MM.1S (cell line): ENCODE results near the gene FOXI2.

ENCODE experiments used
- DNase-seq: peaks from one replicate; pipeline ENCODE4 v3.0.0-alpha.2; 2015
- H2AFZ ChIP-seq: fragments of 300-600 bp; sonication (generic); 2 replicates; pipeline ENCODE4 v1.6.0; 2016; ENCODE audit warnings: antibody characterized with exemption, low read length
- H3F3A ChIP-seq: fragments of 300-600 bp; sonication (generic); 2 replicates; pipeline ENCODE4 v1.6.1; 2016; ENCODE audit warnings: mild to moderate bottlenecking, antibody characterized with exemption, low read length, moderate library complexity, mixed read lengths; ENCODE audit not compliant: insufficient read depth
- H3K27ac ChIP-seq: fragments of 300-600 bp; sonication (generic); 2 replicates; pipeline ENCODE4 v1.5.1; 2016; ENCODE audit warnings: mild to moderate bottlenecking, low read length
- H3K27me3 ChIP-seq: fragments of 300-600 bp; sonication (generic); replicated peaks from 2 replicates; pipeline ENCODE4 v1.6.0; 2016; ENCODE audit warnings: low read length; ENCODE audit not compliant: insufficient read depth
- H3K36me3 ChIP-seq: fragments of 300-600 bp; sonication (generic); replicated peaks from 2 replicates; pipeline ENCODE4 v1.6.1; 2016; ENCODE audit warnings: mild to moderate bottlenecking, low read length, mixed read lengths; ENCODE audit not compliant: insufficient read depth
- H3K4me1 ChIP-seq: fragments of 300-600 bp; sonication (generic); 2 replicates; pipeline ENCODE4 v1.6.1; 2016; ENCODE audit warnings: low read length, mixed read lengths
- H3K4me2 ChIP-seq: fragments of 300-600 bp; sonication (generic); 2 replicates; pipeline ENCODE4 v1.6.0; 2016; ENCODE audit warnings: low read depth, low read length
- H3K4me3 ChIP-seq: fragments of 300-600 bp; sonication (generic); 2 replicates; pipeline ENCODE4 v1.5.1; 2016; ENCODE audit warnings: low read length, mixed read lengths
- H3K79me2 ChIP-seq: fragments of 300-600 bp; sonication (generic); 2 replicates; pipeline ENCODE4 v1.6.1; 2016; ENCODE audit warnings: mixed run types, low read length, mixed read lengths
- H3K9ac ChIP-seq: fragments of 300-600 bp; sonication (generic); 2 replicates; pipeline ENCODE4 v1.6.1; 2016; ENCODE audit warnings: low read length, mixed read lengths
- H3K9me2 ChIP-seq: fragments of 300-600 bp; sonication (generic); replicated peaks from 2 replicates; pipeline ENCODE4 v1.6.1; 2016; ENCODE audit warnings: mild to moderate bottlenecking, low read length, mixed read lengths; ENCODE audit not compliant: insufficient read depth
- H3K9me3 ChIP-seq: fragments of 300-600 bp; sonication (generic); replicated peaks from 2 replicates; pipeline ENCODE4 v1.6.1; 2016; ENCODE audit warnings: mild to moderate bottlenecking, low read length, mixed read lengths; ENCODE audit not compliant: insufficient read depth
- H4K20me1 ChIP-seq: fragments of 300-600 bp; sonication (generic); 2 replicates; pipeline ENCODE4 v1.6.1; 2016; ENCODE audit warnings: mild to moderate bottlenecking, low read length, moderate library complexity, mixed read lengths; ENCODE audit not compliant: insufficient read depth
- CTCF ChIP-seq: fragments of 300-600 bp; sonication (generic); IDR thresholded peaks from 2 replicates; pipeline ENCODE4 v1.5.1; 2016; ENCODE audit warnings: antibody characterized with exemption, low read length, mixed read lengths
- EZH2 ChIP-seq: fragments of 300-600 bp; sonication (generic); optimal IDR thresholded peaks from 2 replicates; pipeline ENCODE3; 2017; ENCODE audit warnings: low read depth, mild to moderate bottlenecking, antibody characterized with exemption, low read length, mixed read lengths
- EZH2phosphoT487 ChIP-seq: fragments of 300-600 bp; sonication (generic); IDR thresholded peaks from 2 replicates; pipeline ENCODE4 v1.6.1; 2018; ENCODE audit warnings: antibody characterized with exemption, low read length

The FOXI2 gene

DNA sequence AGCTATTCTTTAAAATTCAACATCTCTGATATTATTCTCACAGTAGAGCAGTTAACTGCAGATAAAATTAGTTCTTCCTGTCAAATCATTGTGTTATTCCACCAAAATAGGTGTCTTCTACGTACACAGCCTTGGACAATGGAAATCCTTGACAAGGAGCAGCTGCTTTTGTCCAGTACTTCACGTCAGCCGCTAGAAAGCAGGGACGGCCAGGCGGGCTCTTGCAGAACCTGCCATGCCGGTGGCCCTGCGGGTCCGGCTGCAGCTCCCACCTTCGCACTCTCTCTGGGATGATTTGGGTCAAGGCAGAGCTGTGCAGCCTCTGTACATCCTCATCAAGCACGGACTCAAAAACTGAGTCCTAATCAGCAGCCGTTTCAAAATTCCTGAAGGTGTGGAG lies 2.2 kb upstream of the FOXI2 start:
- Histone ChIP-seq H3K4me1 (peaks cover 7% of the 10 kb centered on the region; the same call in 1 of the 2 replicates), H3F3A (no peaks in the 10 kb centered on the region), H3K27ac (no peak overlapping the region), H3K36me3 (no peaks in the 10 kb centered on the region), H3K4me3 (no peak overlapping the region), H3K79me2 (no peaks in the 10 kb centered on the region), H2AFZ (no peak overlapping the region), H3K27me3 (no peaks in the 10 kb centered on the region), H3K4me2 (no peak overlapping the region), H3K9me2 (no peaks in the 10 kb centered on the region), H4K20me1 (no peaks in the 10 kb centered on the region), H3K9ac (no peak overlapping the region), H3K9me3 (no peaks in the 10 kb centered on the region)
- TF ChIP-seq EZH2, result no peak
- no peak for TF ChIP-seq EZH2phosphoT487
- no peak for TF ChIP-seq CTCF
- DNase-seq, result no peak

DNA sequence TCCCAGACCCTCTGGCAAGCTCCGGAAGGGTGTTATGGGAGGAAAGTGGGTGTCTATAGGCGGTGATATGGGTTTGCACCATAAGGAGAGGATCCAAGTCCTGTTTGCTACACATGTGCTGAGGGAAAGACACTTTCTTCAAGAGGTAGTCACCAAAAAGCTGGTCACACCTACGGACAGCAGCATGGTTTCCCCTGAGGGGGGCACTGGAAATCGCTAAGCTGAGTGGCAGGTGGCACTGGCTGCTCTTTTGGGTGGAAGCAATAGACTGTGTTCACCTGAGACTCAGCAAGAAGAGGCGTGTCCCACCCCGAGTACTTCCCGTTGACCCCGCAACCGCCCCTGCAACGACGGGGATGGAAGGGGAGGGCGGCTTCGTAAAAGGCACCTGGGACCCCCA lies 1.8 kb upstream of the FOXI2 start:
- H3K36me3 ChIP-seq, result no peaks in the 10 kb centered on the region

GRCh38 chr10:127735723-127736221 lies 1.2 kb upstream of the FOXI2 start:
- H3K79me2 ChIP-seq, result no peaks in the 10 kb centered on the region
- H3K36me3 ChIP-seq, result no peaks in the 10 kb centered on the region
- TF ChIP-seq CTCF (no peak), EZH2 (no peak), EZH2phosphoT487 (no peak)

More for the DNA sequence above, 1.8 kb upstream of the FOXI2 start:
- no peak overlapping the region for H2AFZ ChIP-seq
- no peaks in the 10 kb centered on the region for H3F3A ChIP-seq
- H3K79me2 ChIP-seq, result no peaks in the 10 kb centered on the region
- H3K4me3 ChIP-seq, result no peak overlapping the region
- H3K27ac ChIP-seq, result no peak overlapping the region
- DNase-seq, result no peak
- H3K4me1 ChIP-seq, result peaks cover 7% of the 10 kb centered on the region; the same call in 1 of the 2 replicates
- H4K20me1 ChIP-seq, result no peaks in the 10 kb centered on the region
- no peaks in the 10 kb centered on the region for H3K9me2 ChIP-seq
- H3K4me2 ChIP-seq, result no peak overlapping the region
- no peak overlapping the region for H3K9ac ChIP-seq
- H3K9me3 ChIP-seq, result no peaks in the 10 kb centered on the region
- no peaks in the 10 kb centered on the region for H3K27me3 ChIP-seq
- TF ChIP-seq CTCF (no peak), EZH2phosphoT487 (no peak), EZH2 (no peak)

More at GRCh38 chr10:127735723-127736221, 1.2 kb upstream of the FOXI2 start:
- no peak for DNase-seq
- Histone ChIP-seq H3K4me1 (peaks cover 7% of the 10 kb centered on the region; the same call in 1 of the 2 replicates), H3K9ac (no peak overlapping the region), H3K27me3 (no peaks in the 10 kb centered on the region), H3F3A (no peaks in the 10 kb centered on the region), H3K4me2 (no peak overlapping the region), H4K20me1 (no peaks in the 10 kb centered on the region), H3K9me3 (no peaks in the 10 kb centered on the region), H3K9me2 (no peaks in the 10 kb centered on the region), H3K4me3 (no peak overlapping the region), H3K27ac (no peak overlapping the region), H2AFZ (no peak overlapping the region)
